Measurements from ENCODE around the gene SORCS3.

Gene SORCS3

GRCh38 chr10:104778371-104778770 lies 137.3 kb downstream of the SORCS3 start:
- no peak for DNase-seq (ENCODE audit: low spot score)

- no peak for DNase-seq (ENCODE audit: low spot score)
Observed at GRCh38 chr10:104779701-104780100, 138.6 kb downstream of the SORCS3 start.

DNA sequence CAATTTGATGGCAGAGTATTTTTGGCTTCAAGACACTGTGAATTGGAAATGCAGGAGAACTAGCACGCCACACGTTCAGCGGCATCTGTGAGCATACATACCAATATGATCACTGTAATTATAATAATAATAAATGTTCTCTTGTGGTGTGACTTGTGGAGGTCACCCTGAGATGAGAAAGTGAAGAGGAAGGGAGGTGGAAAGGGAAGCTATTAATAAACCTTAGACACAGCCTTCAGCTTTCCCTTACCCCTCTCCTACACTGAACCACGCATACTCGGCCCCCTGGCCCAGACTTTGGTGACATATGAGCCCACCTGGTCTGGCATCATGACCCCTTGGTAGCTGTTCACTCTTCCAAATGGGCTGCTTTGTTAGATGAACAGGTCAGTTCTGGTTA lies 139.1 kb downstream of the SORCS3 start:
- DNase-seq (ENCODE audit: low spot score) = no peak

- DNase-seq (ENCODE audit: low spot score) = no peak
Observed at GRCh38 chr10:104780946-104781595, 140.0 kb downstream of the SORCS3 start.

- DNase-seq (ENCODE audit: low spot score) = no peak
Observed at GRCh38 chr10:104784452-104784851, 143.4 kb downstream of the SORCS3 start.

GRCh38 chr10:104791471-104791870 lies 150.4 kb downstream of the SORCS3 start:
- no peak for DNase-seq (ENCODE audit: low spot score)

DNA sequence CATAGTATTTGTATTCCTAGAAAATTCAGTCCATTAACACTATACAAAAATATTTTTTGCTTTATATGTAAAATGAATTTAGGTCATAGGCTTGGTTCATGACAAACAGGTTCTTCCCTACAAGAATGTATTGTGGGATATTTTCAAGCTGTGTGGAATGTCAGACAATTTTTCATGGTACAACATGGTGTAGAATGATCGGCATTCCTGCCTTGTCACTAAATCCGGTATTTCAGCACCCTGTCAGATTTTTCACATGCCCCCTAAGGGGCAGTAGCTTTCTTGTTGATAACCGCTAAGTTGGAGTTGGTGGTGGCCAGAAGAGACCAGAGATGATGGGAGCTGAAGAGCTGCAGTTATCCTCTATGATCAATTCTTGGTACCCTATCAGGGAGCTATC lies 154.3 kb downstream of the SORCS3 start:
- no peak for DNase-seq (ENCODE audit: low spot score)

GRCh38 chr10:104796823-104797222 lies 155.7 kb downstream of the SORCS3 start:
- DNase-seq (ENCODE audit: low spot score) = no peak

DNA sequence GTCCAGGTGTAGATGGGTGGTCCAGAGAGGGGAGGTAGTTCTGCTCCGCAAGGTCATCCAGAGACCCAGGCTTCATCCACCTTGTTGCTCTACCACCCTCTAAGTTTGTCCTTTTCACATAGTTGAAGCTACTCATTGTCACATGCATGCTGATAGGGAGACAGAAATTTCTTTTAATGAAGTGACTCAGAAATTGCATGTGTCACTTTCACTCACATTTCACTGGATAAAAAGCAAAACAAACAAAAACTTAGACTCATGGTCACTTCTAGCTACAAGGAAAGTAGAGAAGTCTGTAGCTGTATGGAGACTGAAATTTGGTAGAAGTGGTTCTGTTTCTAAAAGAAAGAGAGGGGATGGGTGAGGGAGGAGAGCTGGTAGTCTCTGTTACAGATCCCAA lies 161.9 kb downstream of the SORCS3 start:
- no peak for DNase-seq (ENCODE audit: low spot score)

DNA sequence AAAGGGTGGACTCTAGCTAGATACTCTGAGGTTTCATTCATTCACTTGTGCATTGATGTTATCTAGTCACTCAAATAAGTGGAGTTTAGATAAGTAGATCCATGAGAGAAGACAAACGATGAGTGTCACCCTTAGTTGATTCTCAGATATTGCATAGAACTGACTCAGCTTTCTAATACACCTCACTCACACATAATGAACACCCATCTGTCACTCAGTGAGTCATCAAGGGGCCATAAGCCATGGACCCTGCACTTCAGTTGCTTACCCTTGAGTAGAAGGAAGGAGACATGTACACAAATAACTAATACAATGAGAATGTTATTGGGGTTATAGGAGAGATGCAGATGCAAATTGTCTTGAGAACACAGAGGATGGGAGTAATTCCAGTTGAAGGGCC lies 163.8 kb downstream of the SORCS3 start:
- no peak for DNase-seq (ENCODE audit: low spot score)

DNA sequence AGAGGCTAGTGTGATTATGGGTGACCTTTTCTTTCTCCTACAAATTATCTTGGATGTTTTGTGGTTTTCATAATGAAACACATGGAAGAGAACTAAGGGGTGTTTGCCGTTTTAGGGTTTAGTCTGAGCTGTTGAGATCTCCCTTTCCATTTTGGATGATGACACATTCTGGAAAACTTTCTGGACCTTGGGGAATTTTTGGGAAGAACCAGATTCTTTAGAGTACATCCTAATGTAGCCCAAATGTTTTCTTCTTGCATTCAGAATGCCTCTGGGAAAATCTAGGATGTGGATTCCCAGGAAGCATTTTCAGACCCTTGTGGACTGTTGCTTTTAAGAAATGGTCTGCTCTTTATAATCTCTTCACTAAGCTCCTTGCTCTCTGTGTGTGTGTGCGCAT lies 165.7 kb downstream of the SORCS3 start:
- DNase-seq (ENCODE audit: low spot score) = no peak

DNA sequence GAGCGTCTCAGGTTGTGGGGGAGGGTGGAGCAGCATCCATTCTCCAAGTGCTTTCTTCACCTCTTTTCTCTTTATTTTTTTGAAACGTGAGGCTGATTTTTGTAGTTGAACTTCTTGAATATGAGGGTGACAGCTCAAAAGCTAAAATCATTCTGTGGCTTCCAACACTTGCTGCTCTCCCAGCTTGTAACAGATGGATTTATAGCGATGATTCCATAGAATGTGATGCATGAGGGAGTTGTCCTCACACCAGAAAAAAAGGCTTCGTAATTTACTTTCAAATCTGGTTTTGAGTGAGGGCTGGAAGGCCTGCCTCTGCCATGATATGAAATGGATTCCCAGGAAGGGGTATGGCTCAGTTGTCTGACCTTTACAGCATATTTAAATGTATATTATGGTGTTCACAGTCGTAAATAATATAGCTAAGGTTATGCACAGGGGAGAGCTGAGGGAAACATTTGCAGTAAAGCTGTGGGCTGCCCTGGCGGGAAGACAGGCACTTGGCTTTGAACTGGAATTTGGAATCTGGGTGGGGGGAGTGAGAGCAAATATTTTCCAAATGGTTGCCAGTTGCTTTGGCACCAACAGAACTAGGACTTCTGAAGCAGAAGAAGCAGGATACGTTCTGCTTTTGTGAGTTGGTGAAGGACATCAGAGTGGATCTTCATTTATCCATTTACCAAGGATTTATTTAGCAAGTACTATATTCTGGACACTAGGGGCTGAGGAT lies 166.7 kb downstream of the SORCS3 start:
- DNase-seq (ENCODE audit: low spot score) = no peak

DNA sequence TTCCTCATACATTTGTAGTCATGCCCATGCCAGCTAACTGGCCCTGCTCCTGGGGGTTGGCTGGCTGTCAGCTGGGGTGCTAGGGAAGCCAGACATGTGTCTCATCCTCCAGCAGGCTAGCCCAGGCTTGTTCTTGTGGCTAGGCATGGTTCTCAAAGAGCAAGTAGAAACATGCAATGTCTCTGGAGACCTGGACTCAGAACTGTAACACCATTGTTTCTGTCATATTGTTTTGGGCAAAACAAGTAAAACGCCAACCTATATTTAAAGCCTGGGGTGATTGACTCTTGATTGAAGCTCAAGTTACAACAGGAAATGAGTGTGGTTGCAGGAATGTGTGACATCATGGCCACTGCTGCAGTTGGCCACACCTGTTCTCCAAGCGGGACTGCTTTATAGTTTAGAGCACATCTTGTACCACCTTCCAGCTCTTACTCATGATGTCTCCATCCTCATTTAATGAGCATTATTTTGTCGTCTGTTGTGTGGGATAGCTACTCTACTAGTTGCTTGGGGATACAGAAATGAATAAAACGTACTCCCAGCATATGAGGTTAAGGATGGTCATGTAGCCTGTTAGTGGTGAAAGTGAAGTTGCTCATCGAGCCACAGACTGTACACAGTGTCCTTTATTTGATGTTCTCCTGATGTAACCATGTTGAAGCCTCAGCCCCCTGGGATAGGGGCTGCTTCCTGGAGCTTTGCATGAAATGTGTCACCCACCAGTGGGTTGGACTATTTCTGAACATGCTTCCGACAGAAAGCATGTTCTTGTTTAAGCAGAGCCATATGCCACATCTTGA lies 168.4 kb downstream of the SORCS3 start:
- DNase-seq (ENCODE audit: low spot score) = no peak

- DNase-seq (ENCODE audit: low spot score) = no peak
Observed at GRCh38 chr10:104811166-104811565, 170.1 kb downstream of the SORCS3 start.

GRCh38 chr10:104816501-104816900 lies 175.4 kb downstream of the SORCS3 start:
- no peak for DNase-seq (ENCODE audit: low spot score)

GRCh38 chr10:104819731-104820130 lies 178.6 kb downstream of the SORCS3 start:
- no peak for DNase-seq (ENCODE audit: low spot score)

DNA sequence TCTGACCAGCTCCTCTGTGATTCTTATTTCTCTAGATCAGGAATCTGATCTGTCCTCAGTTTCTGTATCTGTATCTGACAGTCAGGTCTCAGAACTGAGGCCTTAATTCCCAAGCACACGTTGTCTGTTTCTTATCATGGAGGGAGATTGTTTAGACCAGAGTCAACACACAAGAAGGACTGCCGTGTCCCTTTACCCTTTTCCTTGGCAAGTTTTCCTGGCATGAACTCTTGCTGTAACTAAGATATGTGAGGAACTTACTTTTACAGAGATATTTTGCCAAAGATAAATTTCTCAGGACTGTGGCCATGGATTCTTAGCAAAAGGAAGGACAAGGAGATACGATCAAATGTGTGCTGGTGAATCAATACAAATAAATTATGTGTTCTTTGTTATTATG lies 181.0 kb downstream of the SORCS3 start:
- no peak for DNase-seq (ENCODE audit: low spot score)

DNA sequence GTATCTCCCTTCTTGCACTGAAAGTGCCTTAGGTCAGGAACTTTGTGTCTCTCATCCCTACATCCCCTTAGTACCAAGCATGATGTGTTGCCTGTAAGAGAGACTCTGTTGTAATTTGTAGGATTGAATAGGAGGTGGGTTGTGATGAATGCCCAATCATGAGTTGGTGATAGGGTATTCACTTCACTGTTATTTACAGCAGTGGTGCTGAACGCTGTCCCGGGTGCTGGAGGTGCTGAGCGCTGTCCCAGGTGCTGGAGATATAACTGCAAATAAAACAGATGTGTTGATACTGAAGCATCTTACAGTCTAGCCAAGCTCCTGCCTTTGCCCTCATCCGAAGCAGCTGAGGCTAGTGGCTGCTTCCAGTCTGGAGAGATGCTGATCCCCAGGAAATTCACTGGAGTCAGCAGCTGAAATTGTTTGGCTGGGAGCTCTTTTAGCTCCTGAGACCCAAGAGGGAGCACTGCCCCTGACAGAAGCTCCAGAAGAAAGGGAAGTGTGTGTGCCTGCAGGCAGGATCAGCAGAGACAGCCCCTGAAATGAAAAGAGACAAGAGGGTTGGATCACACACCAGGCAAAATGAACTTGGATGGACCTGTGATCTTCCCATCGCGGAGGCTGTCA lies 183.4 kb downstream of the SORCS3 start:
- DNase-seq (ENCODE audit: low spot score) = no peak

GRCh38 chr10:104831272-104831671 lies 190.2 kb downstream of the SORCS3 start:
- no peak for DNase-seq (ENCODE audit: low spot score)

- no peak for DNase-seq (ENCODE audit: low spot score)
Observed at GRCh38 chr10:104834580-104834979, 193.5 kb downstream of the SORCS3 start.

DNA sequence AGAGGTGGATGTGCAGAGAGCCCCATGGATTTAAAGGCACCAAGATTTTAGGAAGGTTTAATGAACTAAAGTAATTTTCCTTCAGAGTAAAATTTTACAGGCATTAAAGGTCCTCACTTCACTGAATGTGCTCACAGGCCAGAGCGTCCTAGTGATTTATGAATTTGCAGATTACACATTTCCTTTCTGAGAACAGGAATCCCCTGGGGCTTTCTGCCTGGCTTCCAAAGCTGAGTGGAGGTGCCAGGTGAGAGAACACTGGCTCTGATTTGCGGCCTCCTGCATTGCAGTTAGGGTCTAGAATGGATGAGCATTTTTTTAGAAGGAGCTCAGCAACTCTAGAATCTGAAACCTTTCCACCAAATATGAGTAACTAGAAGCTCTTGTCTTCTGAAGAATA lies 194.3 kb downstream of the SORCS3 start:
- DNase-seq (ENCODE audit: low spot score) = no peak

GRCh38 chr10:104842704-104843103 lies 201.6 kb downstream of the SORCS3 start:
- no peak for DNase-seq (ENCODE audit: low spot score)

DNA sequence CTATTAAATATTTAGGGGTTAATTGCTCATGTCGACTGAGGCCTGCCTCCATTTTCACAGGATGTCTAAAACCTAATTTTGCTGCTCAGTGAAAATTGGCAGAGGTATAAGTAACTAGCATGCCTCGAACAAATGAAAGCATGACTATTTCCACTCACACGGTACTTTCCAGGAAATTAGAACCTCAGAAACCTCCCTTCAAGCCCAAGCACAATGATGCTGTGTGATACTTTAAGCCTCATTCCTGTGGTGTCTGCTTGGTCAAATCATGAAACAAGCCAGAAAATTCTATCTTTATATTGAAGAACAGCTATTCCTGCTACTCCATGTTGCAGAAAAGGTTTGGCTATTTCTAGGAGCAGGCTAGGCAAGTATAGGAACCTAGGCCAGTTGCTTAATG lies 203.0 kb downstream of the SORCS3 start:
- DNase-seq (ENCODE audit: low spot score) = no peak
